ENCODE measurements around the gene SCGB1C1. TPM values are rescaled to one million over a fixed set of nuclear protein-coding genes. Genes with fewer than 3 reads are reported as not detected.

Gene SCGB1C1
- total and polyA plus RNA-seq, 9 of the 15 experiments (the other 6 are each of a cell fraction or from before 2014, with no cell fraction given): not detected

DNA sequence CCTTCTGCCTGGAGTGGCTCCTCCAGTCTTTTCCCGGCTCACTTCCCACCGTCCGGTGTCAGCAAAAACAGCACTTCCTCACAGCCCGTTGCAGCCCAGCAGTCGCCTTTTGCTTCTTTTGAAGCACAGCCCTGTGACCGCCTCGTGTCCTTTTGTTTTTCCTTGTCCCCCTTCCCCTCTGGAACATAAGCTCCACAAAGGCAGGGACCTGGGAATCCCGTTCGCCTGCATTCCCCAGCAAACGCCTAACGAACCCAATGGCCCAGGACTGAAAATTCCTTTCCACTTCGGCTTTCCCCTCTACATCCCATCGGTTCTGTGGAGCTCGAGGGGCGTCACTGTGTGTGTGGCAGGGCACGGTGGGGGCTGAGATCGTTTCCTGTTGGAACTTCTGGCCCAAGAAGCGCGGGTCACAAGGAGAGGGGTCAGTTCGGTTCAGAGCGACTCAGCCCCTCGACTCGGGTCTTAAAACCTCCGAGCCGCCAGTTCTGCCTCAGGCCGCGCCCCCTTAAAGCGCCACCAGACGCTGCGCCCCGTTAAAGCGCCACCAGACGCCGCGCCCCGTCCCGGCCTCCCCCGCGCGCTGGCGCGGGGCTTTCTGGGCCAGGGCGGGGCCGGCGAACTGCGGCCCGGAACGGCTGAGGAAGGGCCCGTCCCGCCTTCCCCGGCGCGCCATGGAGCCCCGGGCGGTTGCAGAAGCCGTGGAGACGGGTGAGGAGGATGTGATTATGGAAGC lies 15.5 kb downstream of the SCGB1C1 start (continued):
- TF ChIP-seq TFAP4 (CRISPR knock-in tag; IDR thresholded peaks at IDR 0.05; ENCODE audit: borderline replicate concordance) (peak; percentile 46; the same call in 1 of the 2 replicates), NR2C2 (CRISPR knock-in tag; IDR thresholded peaks at IDR 0.05) (no peak), NR2C2 (tag; IDR thresholded peaks at IDR 0.05) (peak; percentile 74; the same call in 1 of the 2 replicates), CREB1 (IDR thresholded peaks at IDR 0.05) (0 out of 2 replicates have a peak, but pooled peaks have one; percentile 55), CREB1 (CRISPR knock-in tag; IDR thresholded peaks at IDR 0.05) (no peak), TCFL5 (CRISPR knock-in tag; conservative IDR thresholded peaks at IDR 0.05) (no peak), PML (IDR thresholded peaks at IDR 0.05; ENCODE audit: low read length) (peak; percentile 58; the same call in 1 of the 2 replicates), ETV5 (CRISPR knock-in tag; IDR thresholded peaks at IDR 0.05; ENCODE audit: low read depth) (no peak), C11orf30 (IDR thresholded peaks at IDR 0.05; ENCODE audit: low read depth) (peak; percentile 33; the same call in 1 of the 2 replicates), PCBP2 (IDR thresholded peaks at IDR 0.05; ENCODE audit: low read depth, low read length, poor library complexity, severe bottlenecking) (no peak), MXI1 (IDR thresholded peaks at IDR 0.05; ENCODE audit: low read depth, low read length) (peak; percentile 60; the same call in 1 of the 2 replicates), ZBTB7A (IDR thresholded peaks at IDR 0.05; ENCODE audit: borderline replicate concordance, control insufficient read depth, low read depth, low read length) (peak; percentile 78), DLX4 (CRISPR knock-in tag; IDR thresholded peaks at IDR 0.05) (no peak), L3MBTL2 (IDR thresholded peaks at IDR 0.05) (peak; percentile 57; the same call in 1 of the 2 replicates)
- TF ChIP-seq, protein P1, sequence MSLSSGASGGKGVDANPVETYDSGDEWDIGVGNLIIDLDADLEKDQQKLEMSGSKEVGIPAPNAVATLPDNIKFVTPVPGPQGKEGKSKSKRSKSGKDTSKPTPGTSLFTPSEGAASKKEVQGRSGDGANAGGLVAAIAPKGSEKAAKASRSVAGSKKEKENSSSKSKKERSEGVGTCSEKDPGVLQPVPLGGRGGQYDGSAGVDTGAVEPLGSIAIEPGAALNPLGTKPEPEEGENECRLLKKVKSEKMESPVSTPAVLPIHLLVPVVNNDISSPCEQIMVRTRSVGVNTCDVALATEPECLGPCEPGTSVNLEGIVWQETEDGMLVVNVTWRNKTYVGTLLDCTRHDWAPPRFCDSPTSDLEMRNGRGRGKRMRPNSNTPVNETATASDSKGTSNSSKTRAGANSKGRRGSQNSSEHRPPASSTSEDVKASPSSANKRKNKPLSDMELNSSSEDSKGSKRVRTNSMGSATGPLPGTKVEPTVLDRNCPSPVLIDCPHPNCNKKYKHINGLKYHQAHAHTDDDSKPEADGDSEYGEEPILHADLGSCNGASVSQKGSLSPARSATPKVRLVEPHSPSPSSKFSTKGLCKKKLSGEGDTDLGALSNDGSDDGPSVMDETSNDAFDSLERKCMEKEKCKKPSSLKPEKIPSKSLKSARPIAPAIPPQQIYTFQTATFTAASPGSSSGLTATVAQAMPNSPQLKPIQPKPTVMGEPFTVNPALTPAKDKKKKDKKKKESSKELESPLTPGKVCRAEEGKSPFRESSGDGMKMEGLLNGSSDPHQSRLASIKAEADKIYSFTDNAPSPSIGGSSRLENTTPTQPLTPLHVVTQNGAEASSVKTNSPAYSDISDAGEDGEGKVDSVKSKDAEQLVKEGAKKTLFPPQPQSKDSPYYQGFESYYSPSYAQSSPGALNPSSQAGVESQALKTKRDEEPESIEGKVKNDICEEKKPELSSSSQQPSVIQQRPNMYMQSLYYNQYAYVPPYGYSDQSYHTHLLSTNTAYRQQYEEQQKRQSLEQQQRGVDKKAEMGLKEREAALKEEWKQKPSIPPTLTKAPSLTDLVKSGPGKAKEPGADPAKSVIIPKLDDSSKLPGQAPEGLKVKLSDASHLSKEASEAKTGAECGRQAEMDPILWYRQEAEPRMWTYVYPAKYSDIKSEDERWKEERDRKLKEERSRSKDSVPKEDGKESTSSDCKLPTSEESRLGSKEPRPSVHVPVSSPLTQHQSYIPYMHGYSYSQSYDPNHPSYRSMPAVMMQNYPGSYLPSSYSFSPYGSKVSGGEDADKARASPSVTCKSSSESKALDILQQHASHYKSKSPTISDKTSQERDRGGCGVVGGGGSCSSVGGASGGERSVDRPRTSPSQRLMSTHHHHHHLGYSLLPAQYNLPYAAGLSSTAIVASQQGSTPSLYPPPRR (CRISPR knock-in tag; IDR thresholded peaks at IDR 0.05; ENCODE audit: borderline replicate concordance): no peak
- TF ChIP-seq, protein P2, sequence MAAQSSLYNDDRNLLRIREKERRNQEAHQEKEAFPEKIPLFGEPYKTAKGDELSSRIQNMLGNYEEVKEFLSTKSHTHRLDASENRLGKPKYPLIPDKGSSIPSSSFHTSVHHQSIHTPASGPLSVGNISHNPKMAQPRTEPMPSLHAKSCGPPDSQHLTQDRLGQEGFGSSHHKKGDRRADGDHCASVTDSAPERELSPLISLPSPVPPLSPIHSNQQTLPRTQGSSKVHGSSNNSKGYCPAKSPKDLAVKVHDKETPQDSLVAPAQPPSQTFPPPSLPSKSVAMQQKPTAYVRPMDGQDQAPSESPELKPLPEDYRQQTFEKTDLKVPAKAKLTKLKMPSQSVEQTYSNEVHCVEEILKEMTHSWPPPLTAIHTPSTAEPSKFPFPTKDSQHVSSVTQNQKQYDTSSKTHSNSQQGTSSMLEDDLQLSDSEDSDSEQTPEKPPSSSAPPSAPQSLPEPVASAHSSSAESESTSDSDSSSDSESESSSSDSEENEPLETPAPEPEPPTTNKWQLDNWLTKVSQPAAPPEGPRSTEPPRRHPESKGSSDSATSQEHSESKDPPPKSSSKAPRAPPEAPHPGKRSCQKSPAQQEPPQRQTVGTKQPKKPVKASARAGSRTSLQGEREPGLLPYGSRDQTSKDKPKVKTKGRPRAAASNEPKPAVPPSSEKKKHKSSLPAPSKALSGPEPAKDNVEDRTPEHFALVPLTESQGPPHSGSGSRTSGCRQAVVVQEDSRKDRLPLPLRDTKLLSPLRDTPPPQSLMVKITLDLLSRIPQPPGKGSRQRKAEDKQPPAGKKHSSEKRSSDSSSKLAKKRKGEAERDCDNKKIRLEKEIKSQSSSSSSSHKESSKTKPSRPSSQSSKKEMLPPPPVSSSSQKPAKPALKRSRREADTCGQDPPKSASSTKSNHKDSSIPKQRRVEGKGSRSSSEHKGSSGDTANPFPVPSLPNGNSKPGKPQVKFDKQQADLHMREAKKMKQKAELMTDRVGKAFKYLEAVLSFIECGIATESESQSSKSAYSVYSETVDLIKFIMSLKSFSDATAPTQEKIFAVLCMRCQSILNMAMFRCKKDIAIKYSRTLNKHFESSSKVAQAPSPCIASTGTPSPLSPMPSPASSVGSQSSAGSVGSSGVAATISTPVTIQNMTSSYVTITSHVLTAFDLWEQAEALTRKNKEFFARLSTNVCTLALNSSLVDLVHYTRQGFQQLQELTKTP (IDR thresholded peaks at IDR 0.05; ENCODE audit: low read depth in 1 of 2, partially characterized antibody in 2 of 2): peak in 1 of 2 experiments; percentile 84

All from K562 (cell line).